ENCODE results near the gene TPX2.

Gene TPX2

GRCh38 chr20:31758521-31758920 is 19.4 kb downstream of the TPX2 start:
- DNase-seq (ENCODE audit: insufficient read length) (no peak), FAIRE-seq (no peak)
- no peak for TF ChIP-seq TAF1 (IDR thresholded peaks at IDR 0.05; ENCODE audit: borderline replicate concordance, low read depth, low read length)
- no peak for TF ChIP-seq POLR2A (IDR thresholded peaks at IDR 0.05; ENCODE audit: low read depth, low read length)
- no peak for TF ChIP-seq POLR2AphosphoS5 (IDR thresholded peaks at IDR 0.05; ENCODE audit: low read depth, low read length)

DNA sequence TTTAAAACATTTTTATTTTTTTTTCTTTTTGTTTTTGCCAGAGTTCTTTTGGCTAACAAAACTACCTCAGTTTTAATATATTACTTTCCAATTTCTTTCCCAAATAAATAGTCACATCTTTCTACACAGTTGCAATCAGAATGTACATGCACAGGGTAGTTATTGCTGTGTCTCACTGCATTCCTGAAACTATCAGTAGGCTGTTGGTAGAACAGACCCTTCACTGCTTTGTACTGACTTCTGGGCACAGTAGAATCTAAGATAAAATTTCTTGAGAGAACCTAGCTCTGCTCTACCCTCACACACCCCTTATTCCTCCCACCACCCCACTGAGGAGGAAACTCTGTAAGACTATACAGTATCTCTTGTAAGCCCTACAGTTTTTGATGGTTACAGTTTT is 19.9 kb downstream of the TPX2 start:
- FAIRE-seq (no peak), DNase-seq (ENCODE audit: insufficient read length) (no peak)
- TF ChIP-seq TAF1 (IDR thresholded peaks at IDR 0.05; ENCODE audit: borderline replicate concordance, low read depth, low read length) = no peak
- no peak for TF ChIP-seq POLR2AphosphoS5 (IDR thresholded peaks at IDR 0.05; ENCODE audit: low read depth, low read length)
- TF ChIP-seq POLR2A (IDR thresholded peaks at IDR 0.05; ENCODE audit: low read depth, low read length) = no peak

- FAIRE-seq = no peak
- TF ChIP-seq POLR2A (IDR thresholded peaks at IDR 0.05; ENCODE audit: low read depth, low read length) (no peak), TAF1 (IDR thresholded peaks at IDR 0.05; ENCODE audit: borderline replicate concordance, low read depth, low read length) (no peak), POLR2AphosphoS5 (IDR thresholded peaks at IDR 0.05; ENCODE audit: low read depth, low read length) (no peak)
- no peak for DNase-seq (ENCODE audit: insufficient read length)
These were observed 20.9 kb downstream of the TPX2 start for GRCh38 chr20:31759836-31760518.

DNA sequence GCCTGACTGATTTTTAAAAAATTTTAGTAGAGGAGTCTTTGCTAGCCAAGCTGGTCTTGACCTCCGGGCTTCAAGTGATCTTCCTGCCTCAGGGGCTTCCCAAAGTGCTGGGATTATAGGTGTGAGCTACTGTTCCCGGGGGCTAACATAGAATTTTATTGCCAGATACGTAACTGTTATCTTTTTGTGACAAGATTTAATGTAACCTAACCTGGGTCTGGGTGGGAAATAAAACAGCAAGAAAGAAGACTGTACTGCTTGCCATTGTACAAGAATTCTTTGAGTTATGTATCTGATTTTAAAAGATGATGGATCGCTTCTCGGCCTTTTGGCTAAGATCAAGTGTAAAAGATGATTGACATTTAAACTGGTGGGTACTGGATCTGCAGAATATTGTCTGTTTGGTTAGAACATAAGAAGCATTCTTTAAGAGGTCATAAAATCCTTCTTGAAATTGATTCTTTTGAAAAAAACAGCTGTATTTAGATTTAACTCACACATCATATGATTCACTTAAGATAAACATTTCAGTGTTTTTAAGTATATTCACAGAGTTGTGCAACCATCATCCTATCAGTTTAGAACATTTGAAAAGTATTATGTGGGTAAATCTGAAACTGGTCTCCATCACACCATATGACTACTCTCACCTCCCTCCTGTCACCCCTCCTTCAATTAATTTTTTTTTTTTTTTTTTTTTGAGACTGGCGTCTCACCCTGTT is 21.6 kb downstream of the TPX2 start:
- no peak for TF ChIP-seq POLR2AphosphoS5 (IDR thresholded peaks at IDR 0.05; ENCODE audit: low read depth, low read length)
- TF ChIP-seq POLR2A (IDR thresholded peaks at IDR 0.05; ENCODE audit: low read depth, low read length) = no peak
- TF ChIP-seq TAF1 (IDR thresholded peaks at IDR 0.05; ENCODE audit: borderline replicate concordance, low read depth, low read length) = no peak
- DNase-seq (ENCODE audit: insufficient read length) = no peak
- FAIRE-seq = no peak

- DNase-seq (ENCODE audit: insufficient read length) (no peak), FAIRE-seq (no peak)
- TF ChIP-seq POLR2A (IDR thresholded peaks at IDR 0.05; ENCODE audit: low read depth, low read length) (no peak), TAF1 (IDR thresholded peaks at IDR 0.05; ENCODE audit: borderline replicate concordance, low read depth, low read length) (no peak), POLR2AphosphoS5 (IDR thresholded peaks at IDR 0.05; ENCODE audit: low read depth, low read length) (no peak)
These were observed 25.7 kb downstream of the TPX2 start for GRCh38 chr20:31764641-31765305.

- no peak for TF ChIP-seq TAF1 (IDR thresholded peaks at IDR 0.05; ENCODE audit: borderline replicate concordance, low read depth, low read length)
- no peak for TF ChIP-seq POLR2A (IDR thresholded peaks at IDR 0.05; ENCODE audit: low read depth, low read length)
- no peak for TF ChIP-seq POLR2AphosphoS5 (IDR thresholded peaks at IDR 0.05; ENCODE audit: low read depth, low read length)
- FAIRE-seq (no peak), DNase-seq (ENCODE audit: insufficient read length) (no peak)
These were observed 28.7 kb downstream of the TPX2 start for GRCh38 chr20:31767805-31768204.

DNA sequence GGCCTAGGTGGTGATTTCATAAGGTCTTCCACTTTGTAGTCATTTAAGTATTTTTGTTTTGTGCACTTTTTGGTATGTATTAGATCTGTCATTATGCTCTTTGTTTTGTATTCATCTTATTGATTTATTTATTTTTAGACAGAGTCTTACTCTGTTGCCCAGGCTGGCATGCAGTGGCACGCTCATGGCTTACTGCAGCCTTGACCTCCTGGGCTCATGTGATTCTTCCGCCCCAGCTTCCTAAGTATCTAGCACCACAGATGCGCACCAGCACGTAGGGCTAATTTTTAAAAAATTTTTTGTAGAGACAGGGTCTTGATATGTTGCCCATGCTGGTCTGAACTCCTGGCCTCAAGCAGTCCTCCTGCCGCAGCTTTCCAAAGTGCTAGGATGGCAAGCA is 30.6 kb downstream of the TPX2 start:
- FAIRE-seq (no peak), DNase-seq (ENCODE audit: insufficient read length) (no peak)
- TF ChIP-seq POLR2AphosphoS5 (IDR thresholded peaks at IDR 0.05; ENCODE audit: low read depth, low read length) = no peak
- no peak for TF ChIP-seq POLR2A (IDR thresholded peaks at IDR 0.05; ENCODE audit: low read depth, low read length)
- no peak for TF ChIP-seq TAF1 (IDR thresholded peaks at IDR 0.05; ENCODE audit: borderline replicate concordance, low read depth, low read length)

GRCh38 chr20:31770243-31770642 is 31.2 kb downstream of the TPX2 start:
- no peak for DNase-seq (ENCODE audit: insufficient read length)
- TF ChIP-seq POLR2AphosphoS5 (IDR thresholded peaks at IDR 0.05; ENCODE audit: low read depth, low read length) = no peak
- no peak for TF ChIP-seq POLR2A (IDR thresholded peaks at IDR 0.05; ENCODE audit: low read depth, low read length)
- no peak for TF ChIP-seq TAF1 (IDR thresholded peaks at IDR 0.05; ENCODE audit: borderline replicate concordance, low read depth, low read length)
- no peak for FAIRE-seq

- FAIRE-seq (no peak), DNase-seq (ENCODE audit: insufficient read length) (no peak)
- TF ChIP-seq POLR2AphosphoS5 (IDR thresholded peaks at IDR 0.05; ENCODE audit: low read depth, low read length) (no peak), TAF1 (IDR thresholded peaks at IDR 0.05; ENCODE audit: borderline replicate concordance, low read depth, low read length) (no peak), POLR2A (IDR thresholded peaks at IDR 0.05; ENCODE audit: low read depth, low read length) (no peak)
These were observed 35.3 kb downstream of the TPX2 start for GRCh38 chr20:31774408-31774807.

- no peak for FAIRE-seq
- TF ChIP-seq POLR2AphosphoS5 (IDR thresholded peaks at IDR 0.05; ENCODE audit: low read depth, low read length) (no peak), POLR2A (IDR thresholded peaks at IDR 0.05; ENCODE audit: low read depth, low read length) (no peak), TAF1 (IDR thresholded peaks at IDR 0.05; ENCODE audit: borderline replicate concordance, low read depth, low read length) (no peak)
- no peak for DNase-seq (ENCODE audit: insufficient read length)
These were observed 41.7 kb downstream of the TPX2 start for GRCh38 chr20:31780839-31781238.

GRCh38 chr20:31781945-31782344 is 42.9 kb downstream of the TPX2 start:
- DNase-seq (ENCODE audit: insufficient read length) (no peak), FAIRE-seq (no peak)
- no peak for TF ChIP-seq POLR2AphosphoS5 (IDR thresholded peaks at IDR 0.05; ENCODE audit: low read depth, low read length)
- no peak for TF ChIP-seq POLR2A (IDR thresholded peaks at IDR 0.05; ENCODE audit: low read depth, low read length)
- no peak for TF ChIP-seq TAF1 (IDR thresholded peaks at IDR 0.05; ENCODE audit: borderline replicate concordance, low read depth, low read length)

Measured in GM12892 (cell line).